Thoracic aorta (tissue), 2 donors: ENCODE results near the gene CNPY3. TPM values are rescaled to one million over a fixed set of nuclear protein-coding genes. Genes with fewer than 3 reads are reported as not detected.
"Not testable (repeated sequence)": the region's sequence is repeated elsewhere in the genome, so short reads cannot be mapped to it uniquely, and the experiment has no call there.

Experiments used
- ATAC-seq: fragments of 150-250 bp; one replicate; pipeline ENCODE4 v1.8.0; 2017; ENCODE audit warnings: low read depth; ENCODE audit not compliant: insufficient number of reproducible peaks, low FRiP score
- DNase-seq: peaks from one replicate; pipeline ENCODE4 v3.0.0-alpha.2; 2020; ENCODE audit warnings: low spot score
- H3K27ac ChIP-seq, 2 donors: fragments of 200-600 bp; sonication (generic); 1 replicate in 1 of 2; 2 replicates in 1 of 2; pipeline ENCODE4 v1.5.1; 2016; ENCODE audit warnings: mild to moderate bottlenecking in 2 of 2, moderate library complexity in 2 of 2
- H3K27me3 ChIP-seq: fragments of 200-600 bp; sonication (generic); replicated peaks from 2 replicates; pipeline ENCODE4 v1.6.0; 2016; ENCODE audit warnings: mild to moderate bottlenecking; ENCODE audit not compliant: insufficient read depth
- H3K36me3 ChIP-seq: fragments of 200-600 bp; sonication (generic); one replicate; pipeline ENCODE4 v1.5.1; 2016
- H3K4me1 ChIP-seq, 2 donors: fragments of 200-600 bp; sonication (generic); 1 replicate in 1 of 2; 2 replicates in 1 of 2; pipeline versions ENCODE4 v1.5.1 to v1.6.0; 2016; ENCODE audit warnings: low read depth in 2 of 2, mild to moderate bottlenecking in 1 of 2; ENCODE audit not compliant: control insufficient read depth in 1 of 2
- H3K4me3 ChIP-seq: fragments of 200-600 bp; sonication (generic); 2 replicates; pipeline ENCODE4 v1.5.1; 2016; ENCODE audit warnings: mild to moderate bottlenecking
- H3K9me3 ChIP-seq: fragments of 200-600 bp; sonication (generic); 2 replicates; pipeline ENCODE4 v1.5.1; 2016
- total RNA-seq, 2 donors: library from RNA; depleted of rRNA; stranded (reverse); fragments of >200 nt; gene quantifications; one replicate each; pipeline versions ENCODE4 v1.1.0 to v1.2.3, GENCODE V29; 2016
- TF ChIP-seq, protein P1 (sequence below): fragments of 200-600 bp; sonication (generic); IDR thresholded peaks from one replicate; pipeline ENCODE4 v1.5.1; 2019; ENCODE audit warnings: antibody characterized with exemption

Gene CNPY3
- total RNA-seq, 2 donors from 2014 or later: 33.7 to 40.3 TPM

DNA sequence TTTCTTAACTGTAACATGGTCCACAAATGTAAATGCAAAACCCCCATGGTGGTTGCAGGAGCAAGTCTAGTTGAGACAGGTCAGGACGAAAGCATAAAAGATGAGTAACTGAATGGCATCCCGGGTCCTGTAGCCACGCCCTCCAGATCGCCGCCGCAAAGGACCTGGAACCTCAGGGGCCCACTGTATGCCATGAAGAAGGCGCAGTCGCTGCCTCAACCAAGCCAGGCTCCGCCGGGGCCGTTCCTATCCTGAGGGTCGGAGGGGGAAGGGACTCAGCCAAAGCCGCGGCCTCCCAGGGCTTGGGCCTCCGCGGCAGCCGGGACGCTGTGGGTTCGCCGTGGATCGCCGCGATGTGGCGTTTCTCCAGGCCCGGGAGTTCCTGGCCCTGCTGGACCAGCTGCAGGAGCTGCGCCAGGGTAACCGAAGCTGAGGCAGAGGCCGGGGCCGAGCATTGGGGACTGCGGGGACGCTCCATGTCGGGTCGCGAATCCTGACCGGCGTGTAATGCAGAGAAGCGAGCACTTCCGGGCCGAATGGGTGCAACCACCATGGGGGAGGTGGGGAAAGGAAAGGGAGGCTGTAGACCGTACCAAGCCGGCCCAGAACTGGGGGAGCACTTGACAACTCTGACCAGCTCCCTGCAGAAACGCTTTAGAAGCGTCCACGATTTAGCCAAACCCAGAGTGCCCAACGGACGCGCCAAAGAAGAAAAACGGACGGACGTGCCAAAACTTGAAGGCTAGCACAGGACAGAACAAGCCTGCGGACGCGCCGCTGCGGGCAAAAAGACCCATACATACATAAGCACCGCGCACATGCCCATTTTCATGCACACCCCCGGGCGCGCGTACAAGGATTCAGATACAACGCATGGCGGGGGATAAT lies 38.7 kb upstream of the CNPY3 start:
- TF ChIP-seq, protein P1, sequence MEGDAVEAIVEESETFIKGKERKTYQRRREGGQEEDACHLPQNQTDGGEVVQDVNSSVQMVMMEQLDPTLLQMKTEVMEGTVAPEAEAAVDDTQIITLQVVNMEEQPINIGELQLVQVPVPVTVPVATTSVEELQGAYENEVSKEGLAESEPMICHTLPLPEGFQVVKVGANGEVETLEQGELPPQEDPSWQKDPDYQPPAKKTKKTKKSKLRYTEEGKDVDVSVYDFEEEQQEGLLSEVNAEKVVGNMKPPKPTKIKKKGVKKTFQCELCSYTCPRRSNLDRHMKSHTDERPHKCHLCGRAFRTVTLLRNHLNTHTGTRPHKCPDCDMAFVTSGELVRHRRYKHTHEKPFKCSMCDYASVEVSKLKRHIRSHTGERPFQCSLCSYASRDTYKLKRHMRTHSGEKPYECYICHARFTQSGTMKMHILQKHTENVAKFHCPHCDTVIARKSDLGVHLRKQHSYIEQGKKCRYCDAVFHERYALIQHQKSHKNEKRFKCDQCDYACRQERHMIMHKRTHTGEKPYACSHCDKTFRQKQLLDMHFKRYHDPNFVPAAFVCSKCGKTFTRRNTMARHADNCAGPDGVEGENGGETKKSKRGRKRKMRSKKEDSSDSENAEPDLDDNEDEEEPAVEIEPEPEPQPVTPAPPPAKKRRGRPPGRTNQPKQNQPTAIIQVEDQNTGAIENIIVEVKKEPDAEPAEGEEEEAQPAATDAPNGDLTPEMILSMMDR: no peak
- peak; percentile 98 for ATAC-seq
- peak; percentile 71 for DNase-seq
- Histone ChIP-seq H3K4me3 (peak overlapping the region; percentile 81), H3K9me3 (no peaks in the 10 kb centered on the region), H3K36me3 (peaks cover 14% of the 10 kb centered on the region), H3K27ac (peak overlapping the region; percentile 85 to 92), H3K4me1 (peaks cover 10 to 17% of the 10 kb centered on the region in 2 donors), H3K27me3 (no peaks in the 10 kb centered on the region)

DNA sequence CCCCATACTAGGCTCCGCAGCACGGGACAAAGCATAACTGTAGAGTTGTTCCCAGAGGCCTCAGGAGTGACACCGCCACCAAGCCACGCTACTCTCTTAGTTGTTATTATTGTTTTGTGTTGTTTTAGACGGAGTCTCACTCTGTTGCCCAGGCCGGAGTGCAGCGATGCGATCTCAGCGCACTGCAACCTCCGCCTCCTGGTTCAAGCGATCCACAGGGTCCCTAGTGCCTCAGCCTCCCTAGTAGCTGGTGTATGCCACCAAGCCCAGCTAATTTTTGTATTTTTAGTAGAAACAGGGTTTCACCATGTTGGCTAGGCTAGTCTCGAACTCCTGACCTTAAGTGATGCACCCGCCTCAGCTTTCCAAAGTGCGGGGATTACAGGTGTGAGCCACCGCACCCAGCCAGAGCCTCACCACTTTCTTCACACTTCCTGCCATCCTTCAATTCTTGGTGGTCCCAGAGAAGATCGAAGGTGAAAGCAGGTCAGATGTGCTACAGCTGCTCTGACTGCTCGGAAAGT lies 38.0 kb upstream of the CNPY3 start:
- H3K9me3 ChIP-seq: no peaks in the 10 kb centered on the region
- no peak for DNase-seq
- peaks cover 10 to 17% of the 10 kb centered on the region in 2 donors for H3K4me1 ChIP-seq
- H3K36me3 ChIP-seq: peaks cover 7% of the 10 kb centered on the region
- ATAC-seq: no peak
- TF ChIP-seq, protein P1: no peak
- peak overlapping the region; percentile 47 to 85 for H3K27ac ChIP-seq
- peak overlapping the region; percentile 81 for H3K4me3 ChIP-seq
- no peaks in the 10 kb centered on the region for H3K27me3 ChIP-seq

DNA sequence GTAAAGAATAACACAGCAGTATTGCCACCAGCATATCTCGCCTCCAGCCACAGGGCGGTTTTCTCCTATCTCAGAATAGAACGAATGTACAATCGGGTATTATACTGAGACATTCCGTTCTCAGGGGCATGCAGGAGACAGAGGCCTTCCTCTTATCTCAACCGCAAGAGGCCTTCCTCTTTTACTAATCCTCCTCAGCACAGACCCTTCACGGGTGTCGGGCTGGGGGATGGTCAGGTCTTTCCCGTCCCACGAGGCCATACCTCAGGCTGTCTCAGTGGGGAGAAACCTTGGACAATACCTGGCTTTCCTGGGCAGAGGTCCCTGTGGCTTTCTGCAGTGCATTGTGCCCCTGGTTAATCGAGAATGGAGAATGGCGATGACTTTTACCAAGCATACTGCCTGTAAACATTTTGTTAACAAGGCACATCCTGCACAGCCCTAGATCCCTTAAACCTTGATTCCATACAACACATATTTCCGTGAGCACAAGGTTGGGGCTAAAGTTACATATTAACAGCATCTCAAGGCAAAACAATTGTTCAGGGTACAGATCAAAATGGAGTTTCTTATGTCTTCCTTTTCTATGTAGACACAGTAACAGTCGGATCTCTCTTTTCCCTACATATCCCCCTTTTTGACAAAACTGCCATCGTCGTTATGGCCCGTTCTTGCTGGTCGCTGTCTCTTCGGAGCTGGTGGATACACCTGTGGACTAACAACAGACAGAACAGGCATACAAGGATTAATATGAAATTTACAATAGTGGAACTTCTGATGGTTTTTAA lies 35.0 kb upstream of the CNPY3 start:
- not testable (repeated sequence) for H3K4me3 ChIP-seq, H3K36me3 ChIP-seq, H3K27me3 ChIP-seq, ATAC-seq, H3K27ac ChIP-seq, DNase-seq, H3K9me3 ChIP-seq
- H3K4me1 ChIP-seq: peaks cover 12 to 22% of the 10 kb centered on the region in 2 donors

DNA sequence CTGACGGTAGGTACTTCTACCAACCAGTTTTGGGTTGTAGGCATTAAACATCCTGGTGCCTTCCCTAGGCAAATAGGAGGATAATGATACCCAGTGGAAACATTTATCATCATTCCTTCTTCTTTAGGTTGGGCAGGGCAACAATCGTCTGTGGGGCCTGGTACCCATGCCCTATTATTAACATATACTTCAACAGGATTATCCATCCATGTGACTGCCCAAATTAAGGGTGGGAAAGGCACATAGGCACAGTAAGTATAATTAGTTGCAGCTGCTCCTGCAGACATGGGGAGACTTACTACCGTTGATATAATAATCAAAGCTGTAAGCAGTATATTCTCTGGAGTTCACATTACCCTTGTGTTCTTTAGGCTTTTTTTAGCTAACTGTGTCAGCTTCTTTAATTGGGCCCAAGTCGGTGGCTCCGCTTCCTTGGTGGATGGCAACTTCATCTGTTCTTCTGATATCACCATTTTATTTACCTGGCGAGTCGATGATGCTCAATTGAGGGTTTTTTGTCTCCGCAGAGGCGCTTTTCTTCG lies 33.0 kb upstream of the CNPY3 start:
- H3K4me1 ChIP-seq: peaks cover 13 to 31% of the 10 kb centered on the region in 2 donors
- TF ChIP-seq, protein P1: no peak
- H3K4me3 ChIP-seq: no peak overlapping the region
- H3K27ac ChIP-seq: no peak overlapping the region
- H3K27me3 ChIP-seq: no peaks in the 10 kb centered on the region
- no peaks in the 10 kb centered on the region for H3K36me3 ChIP-seq
- no peaks in the 10 kb centered on the region for H3K9me3 ChIP-seq
- DNase-seq (no peak), ATAC-seq (no peak)

DNA sequence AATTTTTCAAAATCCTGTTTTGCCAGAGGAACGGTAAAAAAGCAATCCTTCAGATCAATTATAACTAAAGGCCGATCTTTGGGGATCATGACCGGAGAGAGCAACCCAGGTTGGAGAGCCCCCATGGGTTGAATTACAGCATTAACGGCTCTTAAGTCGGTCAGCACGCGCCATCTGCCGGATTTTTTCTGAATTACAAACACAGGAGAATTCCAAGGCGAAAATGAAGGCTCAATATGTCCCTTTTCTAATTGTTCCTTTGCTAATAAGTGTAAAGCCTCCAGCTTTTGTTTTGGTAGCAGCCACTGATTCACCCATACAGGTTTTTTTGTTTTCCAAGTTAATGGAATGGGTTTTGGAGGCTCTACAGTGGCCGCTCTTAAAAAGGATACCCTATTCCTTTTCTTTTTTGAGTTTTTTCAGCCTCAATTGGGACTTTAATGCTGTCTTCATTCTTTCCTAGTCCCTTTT lies 30.4 kb upstream of the CNPY3 start:
- no peak for ATAC-seq
- no peaks in the 10 kb centered on the region for H3K9me3 ChIP-seq
- no peaks in the 10 kb centered on the region for H3K27me3 ChIP-seq
- H3K27ac ChIP-seq: peak overlapping the region; percentile 39 to 57
- H3K4me1 ChIP-seq: peaks cover 11 to 31% of the 10 kb centered on the region in 2 donors
- no peak for DNase-seq
- no peaks in the 10 kb centered on the region for H3K36me3 ChIP-seq
- H3K4me3 ChIP-seq: no peak overlapping the region
- TF ChIP-seq, protein P1: peak; percentile 85
